ENCODE data around the gene ITPA. TPM values are rescaled to one million over a fixed set of nuclear protein-coding genes. Genes with fewer than 3 reads are reported as not detected.

The ITPA gene
- total and polyA plus RNA-seq, 2 of the 13 experiments (the other 11 are each of a cell fraction or from before 2014, with no cell fraction given): 60.1 to 103 TPM

DNA sequence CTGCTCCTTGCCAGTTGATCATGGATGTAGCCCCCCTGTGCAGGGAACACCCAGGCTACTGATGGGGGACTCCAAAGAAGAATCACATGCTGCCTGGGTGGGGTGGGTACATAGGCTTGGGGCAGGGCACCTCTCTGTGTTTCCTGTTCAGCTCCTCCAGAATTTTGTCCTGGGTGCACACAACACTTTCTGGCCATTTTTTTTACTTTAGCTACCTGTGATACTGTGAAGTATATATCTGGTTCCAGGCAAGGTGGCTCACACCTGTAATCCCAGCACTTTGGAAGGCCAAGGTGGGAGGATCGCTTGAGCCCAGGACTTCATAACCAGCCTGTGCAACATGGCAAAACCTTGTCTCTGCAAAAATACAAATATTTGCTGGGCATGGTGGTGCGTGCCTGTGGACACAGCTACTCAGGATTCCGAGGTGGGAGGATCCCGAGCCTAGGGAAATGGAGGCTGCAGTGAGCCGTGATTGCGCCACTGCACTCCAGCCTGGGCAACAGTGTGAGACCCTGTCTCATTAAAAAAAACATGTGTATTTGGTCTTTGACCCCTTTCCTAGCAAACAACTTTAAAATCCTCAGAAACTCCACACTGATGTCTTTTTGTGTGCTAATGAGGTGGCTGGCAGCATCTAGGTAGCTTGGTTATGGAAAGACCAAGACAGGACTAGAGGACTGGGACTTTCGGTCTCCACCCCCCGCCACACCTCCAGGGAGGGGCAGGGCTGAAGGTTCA, 15.6 kb downstream of the ITPA start (continued):
- TF ChIP-seq, protein P1, sequence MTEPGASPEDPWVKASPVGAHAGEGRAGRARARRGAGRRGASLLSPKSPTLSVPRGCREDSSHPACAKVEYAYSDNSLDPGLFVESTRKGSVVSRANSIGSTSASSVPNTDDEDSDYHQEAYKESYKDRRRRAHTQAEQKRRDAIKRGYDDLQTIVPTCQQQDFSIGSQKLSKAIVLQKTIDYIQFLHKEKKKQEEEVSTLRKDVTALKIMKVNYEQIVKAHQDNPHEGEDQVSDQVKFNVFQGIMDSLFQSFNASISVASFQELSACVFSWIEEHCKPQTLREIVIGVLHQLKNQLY (CRISPR knock-in tag; IDR thresholded peaks at IDR 0.05): peak; percentile 66
- TF ChIP-seq ASH2L (IDR thresholded peaks at IDR 0.05; ENCODE audit: insufficient read length, low read depth, low read length): no peak
- TF ChIP-seq SPEN (CRISPR knock-in tag; IDR thresholded peaks at IDR 0.05; ENCODE audit: low read depth): peak; percentile 78; the same call in 1 of the 2 replicates
- TF ChIP-seq, protein P2, sequence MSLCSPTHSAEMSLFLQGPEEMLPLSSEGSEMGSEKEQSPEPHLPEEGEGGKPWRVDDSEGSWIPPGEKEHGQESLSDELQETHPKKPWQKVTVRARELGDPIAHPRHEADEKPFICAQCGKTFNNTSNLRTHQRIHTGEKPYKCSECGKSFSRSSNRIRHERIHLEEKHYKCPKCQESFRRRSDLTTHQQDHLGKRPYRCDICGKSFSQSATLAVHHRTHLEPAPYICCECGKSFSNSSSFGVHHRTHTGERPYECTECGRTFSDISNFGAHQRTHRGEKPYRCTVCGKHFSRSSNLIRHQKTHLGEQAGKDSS (CRISPR knock-in tag; IDR thresholded peaks at IDR 0.05; ENCODE audit: borderline replicate concordance, low read depth): no peak; the same call in 1 of the 2 replicates
- TF ChIP-seq, protein P3, sequence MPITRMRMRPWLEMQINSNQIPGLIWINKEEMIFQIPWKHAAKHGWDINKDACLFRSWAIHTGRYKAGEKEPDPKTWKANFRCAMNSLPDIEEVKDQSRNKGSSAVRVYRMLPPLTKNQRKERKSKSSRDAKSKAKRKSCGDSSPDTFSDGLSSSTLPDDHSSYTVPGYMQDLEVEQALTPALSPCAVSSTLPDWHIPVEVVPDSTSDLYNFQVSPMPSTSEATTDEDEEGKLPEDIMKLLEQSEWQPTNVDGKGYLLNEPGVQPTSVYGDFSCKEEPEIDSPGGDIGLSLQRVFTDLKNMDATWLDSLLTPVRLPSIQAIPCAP (CRISPR knock-in tag; IDR thresholded peaks at IDR 0.05; ENCODE audit: low read depth): no peak
- TF ChIP-seq, protein P4, sequence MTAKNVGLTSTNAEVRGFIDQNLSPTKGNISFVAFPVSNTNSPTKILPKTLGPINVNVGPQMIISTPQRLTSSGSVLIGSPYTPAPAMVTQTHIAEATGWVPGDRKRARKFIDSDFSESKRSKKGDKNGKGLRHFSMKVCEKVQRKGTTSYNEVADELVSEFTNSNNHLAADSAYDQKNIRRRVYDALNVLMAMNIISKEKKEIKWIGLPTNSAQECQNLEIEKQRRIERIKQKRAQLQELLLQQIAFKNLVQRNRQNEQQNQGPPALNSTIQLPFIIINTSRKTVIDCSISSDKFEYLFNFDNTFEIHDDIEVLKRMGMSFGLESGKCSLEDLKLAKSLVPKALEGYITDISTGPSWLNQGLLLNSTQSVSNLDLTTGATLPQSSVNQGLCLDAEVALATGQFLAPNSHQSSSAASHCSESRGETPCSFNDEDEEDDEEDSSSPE (CRISPR knock-in tag; IDR thresholded peaks at IDR 0.05): peak; percentile 40; the same call in 1 of the 2 replicates
- TF ChIP-seq, protein P5, sequence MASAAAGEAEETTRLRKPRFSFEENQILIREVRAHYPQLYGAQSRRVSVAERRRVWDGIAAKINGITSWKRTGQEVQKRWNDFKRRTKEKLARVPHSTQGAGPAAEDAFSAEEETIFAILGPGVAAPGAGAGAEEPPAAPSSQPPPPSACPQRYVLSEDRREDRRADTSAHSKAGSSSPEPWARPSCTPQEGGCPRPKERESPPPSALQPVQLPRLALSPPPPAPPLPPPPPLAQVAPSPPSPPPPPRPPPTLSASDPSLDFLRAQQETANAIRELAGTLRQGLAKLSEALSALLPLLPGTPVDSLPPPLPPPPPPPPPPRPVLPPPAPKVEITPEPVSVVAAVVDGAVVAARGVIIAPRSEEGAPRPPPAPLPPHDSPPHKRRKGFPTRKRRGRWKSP (CRISPR knock-in tag; IDR thresholded peaks at IDR 0.05): peak; percentile 77
- no peak for TF ChIP-seq NFRKB (IDR thresholded peaks at IDR 0.05)
- TF ChIP-seq FOXC1 (CRISPR knock-in tag; IDR thresholded peaks at IDR 0.05; ENCODE audit: borderline replicate concordance): peak; percentile 39; the same call in 1 of the 2 replicates
- TF ChIP-seq ZNF879 (CRISPR knock-in tag; IDR thresholded peaks at IDR 0.05): no peak
- TF ChIP-seq SAP130 (CRISPR knock-in tag; IDR thresholded peaks at IDR 0.05; ENCODE audit: low read depth): no peak; the same call in none of the 2 replicates
- no peak for TF ChIP-seq NFATC3 (CRISPR knock-in tag; IDR thresholded peaks at IDR 0.05)
- peak; percentile 92 for TF ChIP-seq SOX5 (CRISPR knock-in tag; IDR thresholded peaks at IDR 0.05; ENCODE audit: borderline replicate concordance)
- no peak for TF ChIP-seq ZNF34 (CRISPR knock-in tag; IDR thresholded peaks at IDR 0.05; ENCODE audit: borderline replicate concordance)
- TF ChIP-seq FOXJ3 (CRISPR knock-in tag; IDR thresholded peaks at IDR 0.05; ENCODE audit: borderline replicate concordance): peak; percentile 77; the same call in 1 of the 2 replicates
- 0 out of 2 replicates have a peak, but pooled peaks have one; percentile 58 for TF ChIP-seq ZNF616 (CRISPR knock-in tag; IDR thresholded peaks at IDR 0.05; ENCODE audit: low read depth)
- TF ChIP-seq, protein P6, sequence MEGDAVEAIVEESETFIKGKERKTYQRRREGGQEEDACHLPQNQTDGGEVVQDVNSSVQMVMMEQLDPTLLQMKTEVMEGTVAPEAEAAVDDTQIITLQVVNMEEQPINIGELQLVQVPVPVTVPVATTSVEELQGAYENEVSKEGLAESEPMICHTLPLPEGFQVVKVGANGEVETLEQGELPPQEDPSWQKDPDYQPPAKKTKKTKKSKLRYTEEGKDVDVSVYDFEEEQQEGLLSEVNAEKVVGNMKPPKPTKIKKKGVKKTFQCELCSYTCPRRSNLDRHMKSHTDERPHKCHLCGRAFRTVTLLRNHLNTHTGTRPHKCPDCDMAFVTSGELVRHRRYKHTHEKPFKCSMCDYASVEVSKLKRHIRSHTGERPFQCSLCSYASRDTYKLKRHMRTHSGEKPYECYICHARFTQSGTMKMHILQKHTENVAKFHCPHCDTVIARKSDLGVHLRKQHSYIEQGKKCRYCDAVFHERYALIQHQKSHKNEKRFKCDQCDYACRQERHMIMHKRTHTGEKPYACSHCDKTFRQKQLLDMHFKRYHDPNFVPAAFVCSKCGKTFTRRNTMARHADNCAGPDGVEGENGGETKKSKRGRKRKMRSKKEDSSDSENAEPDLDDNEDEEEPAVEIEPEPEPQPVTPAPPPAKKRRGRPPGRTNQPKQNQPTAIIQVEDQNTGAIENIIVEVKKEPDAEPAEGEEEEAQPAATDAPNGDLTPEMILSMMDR (CRISPR knock-in tag; IDR thresholded peaks at IDR 0.05): peak; percentile 33; the same call in 1 of the 2 replicates
- no peak for TF ChIP-seq SRSF4 (IDR thresholded peaks at IDR 0.05; ENCODE audit: low read depth, low read length, poor library complexity, severe bottlenecking)
- TF ChIP-seq PTBP1 (IDR thresholded peaks at IDR 0.05; ENCODE audit: low read depth, low read length, poor library complexity, severe bottlenecking): no peak
- no peak for TF ChIP-seq ZNF839 (CRISPR knock-in tag; IDR thresholded peaks at IDR 0.05; ENCODE audit: borderline replicate concordance)
- TF ChIP-seq ZNF496 (CRISPR knock-in tag; IDR thresholded peaks at IDR 0.05; ENCODE audit: insufficient replicate concordance): no peak
- no peak for TF ChIP-seq FIP1L1 (IDR thresholded peaks at IDR 0.05; ENCODE audit: borderline replicate concordance, insufficient read depth, low read depth, low read length)
- peak; percentile 15 for TF ChIP-seq XRCC5 (optimal IDR thresholded peaks at IDR 0.05; ENCODE audit: low read length)

All from HepG2 (cell line).